HG03066 (cell line): Measurements from ENCODE around the gene HMSD.

Experiments
- ATAC-seq: cut with Tn5 transposase; IDR thresholded peaks from one replicate; pipeline ENCODE4 v1.9.1; 2021; ENCODE audit warnings: low read depth; ENCODE audit not compliant: unreplicated experiment

The HMSD gene

DNA sequence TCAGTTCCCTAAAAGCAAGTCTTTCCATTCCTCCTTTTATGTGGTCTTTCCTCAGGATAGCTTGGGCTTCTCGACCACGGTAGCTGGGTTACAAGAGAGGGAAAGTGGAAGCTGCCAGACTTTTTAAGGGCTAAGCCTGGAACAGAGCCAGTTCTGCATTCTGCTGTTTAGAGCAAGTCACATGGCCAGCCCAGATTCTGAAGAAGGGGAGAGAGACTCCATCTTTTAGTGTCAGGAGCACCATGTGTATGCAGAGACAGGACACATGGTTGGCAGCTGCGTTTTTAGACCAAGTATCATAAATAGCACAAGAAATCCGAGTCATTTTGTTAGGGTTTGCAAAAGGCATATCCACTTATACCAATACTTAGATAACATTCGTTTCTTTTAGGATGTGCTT, 4.7 kb downstream of the HMSD start:
- ATAC-seq: no peak

DNA sequence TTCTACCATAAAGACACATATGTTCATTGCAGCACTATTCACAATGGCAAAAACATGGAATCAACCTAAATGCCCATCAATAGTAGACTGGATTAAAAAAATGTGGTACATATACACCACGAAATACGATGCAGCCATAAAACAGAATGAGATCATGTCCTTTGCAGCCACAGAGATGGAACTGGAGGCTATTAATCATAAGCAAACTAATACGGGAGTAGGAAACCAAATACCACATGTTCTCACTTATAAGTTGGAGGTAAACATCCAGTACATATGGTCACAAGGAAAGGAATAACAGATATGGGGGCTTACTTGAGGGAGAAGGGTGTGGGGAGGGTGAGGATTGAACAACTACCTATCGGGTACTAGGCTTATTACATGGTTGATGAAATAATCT, 7.7 kb downstream of the HMSD start:
- no peak for ATAC-seq

DNA sequence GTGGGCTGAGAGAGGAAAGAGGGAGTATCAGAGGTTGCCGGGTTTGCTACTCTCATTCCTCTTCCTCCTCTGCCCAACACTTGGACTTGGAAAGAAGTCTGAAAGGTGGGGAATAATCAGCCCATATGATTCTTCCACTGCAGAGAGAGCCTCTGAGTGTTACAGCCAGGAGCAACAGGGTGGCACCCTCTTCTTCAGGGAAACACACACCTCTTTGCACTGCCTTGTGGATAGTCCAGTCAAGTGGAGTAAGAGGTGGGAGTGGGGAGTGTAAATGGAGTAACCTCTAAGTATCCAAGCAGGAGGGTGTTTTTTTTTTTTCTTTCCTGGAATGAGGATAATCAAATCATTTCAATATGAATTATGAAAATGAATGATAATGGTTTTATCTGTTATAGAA, 11.8 kb downstream of the HMSD start:
- no peak for ATAC-seq

DNA sequence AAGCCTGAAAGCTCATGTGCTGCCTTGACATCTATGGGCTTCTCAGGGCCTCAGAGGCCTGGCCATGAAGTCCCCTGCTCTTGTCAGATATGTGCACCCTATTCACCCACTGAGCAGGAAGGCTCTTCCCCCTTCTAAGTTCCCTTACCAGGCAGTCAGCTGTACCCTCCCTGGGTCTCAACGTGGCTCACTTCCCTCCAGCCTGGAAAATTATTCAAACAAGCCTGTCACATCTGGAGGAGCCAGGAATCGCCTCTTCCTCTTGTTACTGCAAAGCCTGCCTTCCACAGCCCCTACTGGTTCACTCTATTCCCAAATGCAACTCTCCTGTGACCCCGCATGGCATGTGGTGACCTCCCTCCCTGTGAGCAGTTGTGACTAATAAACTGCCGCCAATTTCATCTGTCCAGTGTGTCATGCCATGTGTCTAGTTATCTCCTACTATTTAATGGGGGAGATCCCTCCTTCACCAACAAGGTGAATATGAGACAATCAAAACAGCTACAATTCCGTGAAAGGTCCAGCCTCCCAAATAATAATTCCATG, 12.4 kb downstream of the HMSD start:
- no peak for ATAC-seq

DNA sequence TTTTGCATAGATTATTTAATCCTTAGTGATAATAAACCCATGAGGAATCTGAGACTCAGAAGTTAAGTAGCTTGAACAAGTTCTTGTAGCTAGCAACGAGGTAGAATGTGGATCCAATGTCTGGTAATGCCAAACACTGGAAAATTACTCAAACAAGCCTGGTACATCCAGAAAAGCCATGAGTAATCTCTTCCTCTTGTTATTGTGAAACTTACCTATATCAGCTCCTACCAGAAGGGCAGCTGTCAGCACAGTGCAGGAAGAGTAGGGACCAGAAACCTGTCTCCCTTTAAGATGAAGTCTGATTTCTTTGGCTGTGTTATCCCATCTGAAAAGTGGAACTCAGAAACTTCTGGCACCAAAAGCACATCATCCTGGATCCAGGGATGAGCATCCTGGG, 13.0 kb downstream of the HMSD start:
- ATAC-seq: no peak

DNA sequence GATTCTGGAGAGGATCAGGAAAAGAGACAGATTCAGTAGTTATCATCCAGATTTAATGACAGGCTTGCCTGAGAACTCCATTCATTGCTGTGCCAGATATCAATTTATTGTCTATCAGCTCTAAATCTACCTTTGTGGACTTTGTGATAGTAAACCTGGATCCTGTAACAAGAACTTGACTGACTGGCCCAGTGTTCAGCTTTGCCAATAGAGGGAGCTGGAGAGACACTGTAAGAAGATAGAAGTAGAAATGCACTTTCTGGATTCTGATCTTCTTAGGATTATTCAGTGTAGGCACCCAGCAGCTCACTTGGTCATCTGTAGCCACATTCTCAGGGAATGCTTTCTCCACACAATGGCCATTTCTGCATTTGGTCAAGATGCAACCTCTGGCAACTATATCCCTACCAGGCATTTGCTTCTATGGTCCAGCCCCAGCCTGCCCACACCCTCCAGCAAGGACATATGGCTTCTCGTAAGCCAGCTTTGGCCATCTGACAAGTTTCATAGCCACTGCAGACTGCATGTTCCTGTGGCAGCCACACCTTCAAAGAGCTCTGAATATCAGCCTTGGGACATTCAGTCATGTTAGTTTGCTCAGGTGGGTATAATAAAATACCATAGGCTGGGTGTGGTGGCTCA, 14.6 kb downstream of the HMSD start:
- ATAC-seq: peak; percentile 68

DNA sequence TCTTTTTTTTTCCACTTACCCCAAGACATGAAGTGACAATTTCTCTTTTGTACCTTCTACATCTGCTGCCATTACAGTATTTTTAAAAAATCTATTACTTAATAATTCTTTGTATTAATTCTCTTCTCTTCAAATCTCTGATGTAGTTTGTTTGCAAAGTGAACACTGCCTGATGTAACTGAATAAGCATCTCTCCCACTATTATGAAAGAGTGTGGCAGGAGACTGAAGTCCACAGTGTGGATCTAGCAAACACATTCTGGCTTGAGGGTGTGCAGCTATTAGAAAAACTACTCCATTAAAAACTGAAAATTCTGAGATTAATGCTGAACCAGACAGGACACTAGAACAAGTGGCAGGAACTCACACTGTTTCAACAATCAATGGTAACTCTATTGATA, 15.8 kb downstream of the HMSD start:
- ATAC-seq: no peak

DNA sequence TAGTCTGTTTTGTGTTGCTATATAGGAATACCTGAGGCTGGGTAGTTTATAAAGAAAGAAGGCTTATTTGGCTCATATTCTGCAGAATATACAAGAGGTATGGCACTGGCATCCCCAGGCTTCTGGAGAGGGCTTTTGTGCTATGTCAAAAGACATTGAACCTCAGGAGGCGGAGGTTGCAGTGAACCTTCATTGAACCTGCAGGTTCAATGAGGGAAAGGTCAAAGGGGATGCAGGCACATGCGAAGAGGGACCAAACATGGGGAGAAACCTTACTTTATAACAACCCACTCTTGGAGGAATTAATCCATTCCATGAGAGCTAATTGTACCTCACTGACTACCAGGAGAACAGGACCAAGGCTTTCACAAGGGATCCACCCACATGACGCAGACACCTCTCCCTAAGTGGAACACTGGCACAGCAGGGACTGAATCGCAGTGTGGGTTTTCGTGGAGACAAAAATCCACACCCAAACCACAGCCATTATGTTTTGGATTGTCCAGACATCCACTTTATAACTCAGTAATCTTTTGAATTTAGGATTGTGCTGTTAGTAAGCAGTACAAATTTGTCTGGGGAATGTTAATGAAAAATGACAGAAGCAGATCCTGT, 16.7 kb downstream of the HMSD start:
- no peak for ATAC-seq

DNA sequence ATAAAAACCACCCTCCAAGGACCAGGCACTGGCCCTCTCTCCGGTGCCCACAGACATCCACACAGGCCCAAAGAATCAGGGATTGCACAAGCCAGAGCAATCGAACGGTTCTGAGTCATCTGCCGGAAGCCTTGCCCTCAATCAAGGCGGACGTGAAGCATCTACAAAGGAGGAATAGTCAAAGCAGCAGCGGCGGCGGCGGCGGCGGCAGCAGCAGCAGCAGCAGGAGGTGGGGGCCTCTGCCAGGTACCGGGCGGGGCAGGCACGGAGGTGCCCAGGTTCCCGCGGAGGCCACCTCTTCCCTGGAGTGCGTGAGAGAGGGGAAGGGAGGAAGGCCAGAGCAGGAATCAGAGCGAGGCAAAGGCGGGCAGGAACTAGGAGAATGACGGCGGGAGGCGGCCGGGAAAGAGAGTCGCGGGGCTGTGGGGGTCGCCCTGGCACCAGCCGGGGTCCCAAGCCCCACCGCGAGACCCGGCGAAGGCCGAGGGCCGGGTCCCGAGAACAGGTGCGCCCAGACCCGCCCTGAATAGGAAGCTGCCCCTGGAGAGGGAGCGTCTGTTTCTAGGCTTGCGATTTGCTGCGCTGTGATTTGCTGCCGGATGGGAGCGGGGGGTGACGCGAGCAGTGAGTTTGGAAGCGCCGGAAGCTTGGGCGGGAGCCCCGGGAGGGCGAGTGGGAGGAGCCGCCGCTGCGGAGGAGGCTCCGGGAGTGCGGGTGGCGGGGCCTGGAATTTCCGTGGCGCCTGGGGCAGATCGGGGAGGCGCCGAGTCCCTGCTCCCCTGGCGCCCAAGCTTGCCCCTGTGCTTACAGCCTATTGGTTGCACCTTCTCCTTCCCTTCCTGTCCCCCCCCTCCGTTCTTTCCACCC, 21.1 kb downstream of the HMSD start, which contains the start of gene SERPINB8:
Gene SERPINB8 (plus strand): TSS at position 140 of the 867 bp plus-strand sequence. CDS start 8,228 bp downstream, outside the sequence.
- ATAC-seq: peak; percentile 94

DNA sequence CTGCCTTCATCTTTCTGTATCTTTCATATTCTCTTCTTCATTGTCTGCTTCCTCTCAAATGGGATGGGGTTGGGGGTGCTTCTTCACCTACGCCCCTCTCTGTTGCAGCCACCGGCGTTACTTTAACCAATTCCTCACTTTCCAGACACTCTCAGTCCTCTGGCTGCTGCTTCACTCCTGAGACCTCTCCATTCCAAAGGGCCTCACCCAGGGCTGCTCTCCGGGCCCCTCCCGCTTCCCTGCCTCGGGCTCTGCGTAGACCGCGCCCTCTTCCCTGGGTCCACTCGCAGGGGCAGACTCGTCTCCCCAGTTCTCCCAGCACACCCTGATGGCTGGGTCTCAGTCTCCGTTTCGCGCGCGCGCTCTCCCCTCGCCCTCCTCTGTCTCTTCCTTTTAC, 21.7 kb downstream of the HMSD start:
- no peak for ATAC-seq

DNA sequence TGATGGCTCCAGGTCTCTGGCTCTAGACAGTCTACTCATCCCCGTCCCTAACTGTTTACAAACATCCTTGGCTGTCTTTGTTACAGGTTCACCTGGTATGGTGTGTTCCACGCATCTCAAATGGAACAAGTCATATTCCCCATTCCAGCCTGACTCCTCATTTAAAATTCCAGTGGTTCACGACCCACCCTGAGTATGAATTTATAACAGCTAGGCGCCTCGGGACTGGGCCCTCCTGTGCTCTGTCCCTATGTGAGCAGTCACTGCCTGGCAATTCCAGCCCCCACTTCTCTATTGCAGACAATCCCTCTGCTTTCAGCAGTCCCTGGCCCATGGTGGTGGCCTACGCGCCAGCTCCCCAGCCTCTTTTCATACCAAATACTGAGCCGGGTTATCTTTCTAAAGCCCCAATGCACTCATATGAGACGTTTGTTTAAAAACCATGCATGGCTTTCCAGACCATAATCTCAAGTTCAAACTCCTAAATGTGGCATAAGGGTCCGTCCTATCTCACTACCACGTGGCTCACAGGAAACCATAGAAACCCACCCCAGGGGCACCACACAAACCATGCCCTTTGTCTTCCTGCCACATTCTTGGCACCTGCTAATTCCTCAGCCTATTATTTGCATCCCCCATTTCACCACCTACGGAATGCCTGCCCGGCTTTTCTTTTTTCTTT, 22.4 kb downstream of the HMSD start:
- no peak for ATAC-seq

DNA sequence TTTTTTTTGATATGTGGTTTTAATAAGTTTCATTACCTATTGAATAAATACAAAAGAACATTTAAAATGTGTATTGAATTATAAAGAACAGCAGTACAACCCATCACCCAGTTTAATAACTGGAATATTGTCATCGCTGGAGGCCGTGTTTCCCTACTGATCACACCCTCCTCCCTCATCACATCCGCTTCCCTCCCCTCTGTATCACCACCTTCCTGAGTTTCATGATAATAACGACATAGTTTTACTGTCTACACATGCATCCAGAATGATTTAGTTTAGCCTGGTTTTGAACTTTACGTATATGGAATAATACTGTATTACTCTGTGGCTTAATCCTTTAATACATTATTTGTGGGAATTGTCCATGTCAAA, 22.9 kb downstream of the HMSD start:
- no peak for ATAC-seq

DNA sequence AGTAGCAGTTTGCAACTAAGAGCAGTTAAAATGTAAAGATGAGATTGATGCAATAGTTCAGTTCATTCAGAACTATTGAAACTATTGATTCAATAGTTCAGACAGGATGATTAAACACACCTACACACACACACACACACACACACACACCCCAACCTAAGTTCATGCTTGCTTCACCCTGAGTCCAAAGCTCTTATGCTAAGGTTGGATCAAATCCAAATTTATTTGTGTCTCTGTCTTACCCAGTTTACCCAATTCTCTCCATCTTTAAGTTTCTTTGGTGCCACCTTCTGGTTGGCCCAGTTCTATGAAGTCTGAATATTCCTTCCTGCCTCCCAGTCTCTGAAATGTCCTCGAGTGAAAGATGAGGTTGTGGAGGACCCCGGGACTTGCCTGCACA, 25.9 kb downstream of the HMSD start:
- ATAC-seq: no peak

DNA sequence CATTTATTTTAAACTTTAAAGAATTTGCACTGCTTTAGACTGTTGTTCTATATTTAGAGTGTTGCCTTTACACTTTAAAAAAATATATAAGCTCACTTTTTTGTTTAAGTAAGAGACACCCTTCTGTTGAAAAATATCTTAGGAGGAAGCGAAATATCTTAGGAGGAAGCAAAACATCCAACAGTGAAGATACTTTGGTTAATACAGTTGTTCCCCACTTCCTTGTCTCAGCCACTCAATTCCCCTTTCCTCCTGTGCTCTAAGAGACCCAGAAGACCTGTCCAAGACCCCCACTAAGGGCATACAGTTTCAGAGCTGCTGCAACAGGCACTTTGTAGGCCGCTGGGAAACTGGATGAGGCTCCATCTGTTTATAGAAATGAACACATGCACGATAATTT, 26.5 kb downstream of the HMSD start:
- no peak for ATAC-seq

DNA sequence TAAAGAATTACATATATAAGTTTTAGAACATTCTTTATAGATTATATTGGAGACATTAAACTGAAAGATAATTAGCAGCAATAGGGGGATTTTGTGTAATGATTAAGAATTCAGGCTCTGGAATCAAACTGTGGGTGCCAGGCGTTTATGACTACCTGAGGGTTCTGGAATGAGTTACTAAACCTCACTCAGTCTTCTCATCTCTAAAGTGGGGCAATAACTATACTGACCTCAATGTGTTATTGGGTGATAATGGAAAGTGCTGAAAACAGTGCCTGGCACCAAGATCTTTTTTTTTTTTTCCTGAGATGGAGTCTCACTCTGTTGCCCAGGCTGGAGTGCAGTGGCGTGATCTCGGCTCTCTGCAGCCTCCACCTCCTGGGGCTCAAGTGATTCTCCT, 27.9 kb downstream of the HMSD start:
- ATAC-seq: no peak

DNA sequence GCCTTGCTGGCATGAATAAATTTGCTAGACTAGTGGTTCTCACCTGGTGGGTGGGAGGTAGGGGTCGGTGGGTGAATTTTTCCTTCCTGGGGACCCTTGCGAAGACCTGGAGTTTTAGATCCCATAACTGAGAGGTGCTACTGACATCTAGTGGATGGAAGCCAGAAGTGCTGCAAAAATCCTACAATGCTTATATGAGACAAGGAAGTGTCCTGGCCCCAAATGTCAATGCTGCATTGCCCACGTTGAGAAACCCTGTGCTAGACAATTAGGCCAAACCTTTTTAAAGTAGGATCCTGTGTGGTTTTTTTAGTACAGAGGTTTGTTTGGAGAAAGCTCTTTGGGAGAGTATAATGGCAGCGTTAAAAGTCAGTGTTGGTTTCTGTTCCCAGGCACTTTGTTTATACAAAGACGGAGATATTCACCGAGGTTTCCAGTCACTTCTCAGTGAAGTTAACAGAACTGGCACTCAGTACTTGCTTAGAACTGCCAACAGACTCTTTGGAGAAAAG, 30.4 kb downstream of the HMSD start:
- peak; percentile 61 for ATAC-seq

DNA sequence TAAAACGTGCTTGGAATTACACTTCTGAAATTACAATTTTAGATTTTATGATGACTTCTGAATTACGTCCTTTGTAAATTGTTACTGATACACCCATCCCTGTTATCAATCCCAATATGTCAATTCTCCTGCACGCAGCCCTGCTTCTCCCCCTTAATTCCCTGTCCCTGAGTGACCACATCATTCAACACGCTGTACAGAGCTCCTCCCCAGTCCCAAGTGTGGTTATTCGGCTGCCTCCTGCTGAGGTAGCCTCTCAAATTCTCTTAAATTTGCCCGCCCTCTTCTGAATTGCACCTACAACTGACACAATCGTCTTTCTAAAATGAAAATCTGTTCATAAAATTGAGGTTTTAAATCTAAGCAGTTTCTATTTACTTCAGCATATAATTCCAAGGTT, 30.9 kb downstream of the HMSD start:
- no peak for ATAC-seq

DNA sequence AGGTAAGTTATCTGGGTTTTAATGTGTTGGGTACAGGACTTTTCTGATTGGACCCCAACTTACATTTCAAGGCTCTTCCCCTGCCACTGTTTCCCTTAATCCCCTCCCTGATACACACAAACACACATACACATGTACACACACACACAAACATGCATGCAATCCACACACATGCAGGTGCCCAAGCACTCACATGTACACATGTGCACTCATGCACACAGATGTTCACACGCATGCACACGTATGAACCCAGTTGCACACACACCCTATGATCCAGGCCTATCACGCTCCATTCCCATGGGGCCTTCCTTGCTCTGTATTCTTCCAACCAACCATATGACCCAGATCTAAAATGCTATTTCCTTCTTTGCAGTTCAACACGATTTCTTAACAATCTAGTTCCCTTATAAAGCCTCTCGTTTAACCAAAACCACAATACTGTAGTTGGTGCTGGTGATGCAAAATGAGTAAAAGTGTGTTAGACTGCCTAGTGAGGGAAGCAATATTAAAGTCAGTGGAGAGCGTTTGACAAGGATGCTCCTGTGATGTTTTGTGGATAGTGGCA, 31.9 kb downstream of the HMSD start:
- ATAC-seq: no peak

DNA sequence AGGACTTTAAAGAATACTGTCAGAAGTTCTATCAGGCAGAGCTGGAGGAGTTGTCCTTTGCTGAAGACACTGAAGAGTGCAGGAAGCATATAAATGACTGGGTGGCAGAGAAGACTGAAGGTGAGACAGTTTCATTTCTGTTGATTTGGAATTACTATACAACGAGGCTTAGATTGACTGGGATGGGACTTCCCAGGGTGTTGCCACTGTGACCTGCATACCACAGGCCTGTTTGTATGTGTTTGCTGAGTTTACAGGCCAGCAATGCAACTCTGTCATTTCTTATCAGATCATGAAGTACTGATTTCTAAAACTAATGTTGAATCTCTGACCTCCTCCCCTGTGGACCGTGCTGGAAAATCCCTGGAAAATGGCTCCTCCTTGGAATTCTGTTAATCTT, 32.6 kb downstream of the HMSD start:
- no peak for ATAC-seq

DNA sequence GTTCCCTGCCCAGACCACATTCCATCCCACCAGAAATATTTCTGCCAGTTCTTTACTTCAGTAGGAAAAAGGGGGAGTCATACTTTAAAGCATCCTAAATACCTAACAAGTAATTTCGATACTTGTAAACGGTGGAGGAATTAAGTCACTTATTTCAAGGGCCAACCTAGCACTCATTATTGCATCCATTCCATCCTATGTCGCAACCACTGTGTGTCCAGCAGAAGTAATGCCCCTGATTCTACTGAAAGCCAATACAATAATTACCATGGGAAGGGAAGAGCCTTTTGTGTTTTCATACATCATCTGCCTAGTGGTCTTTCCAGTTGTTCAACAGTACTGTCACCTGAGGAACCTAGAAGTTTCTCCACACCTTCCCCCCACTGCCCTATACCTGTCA, 33.3 kb downstream of the HMSD start:
- no peak for ATAC-seq
